ENCODE measurements around the gene IL21R. TPM values are rescaled to one million over a fixed set of nuclear protein-coding genes. Genes with fewer than 3 reads are reported as not detected.

Gene IL21R
- total RNA-seq, 1 donor from 2014 or later, result 0.05 TPM

DNA sequence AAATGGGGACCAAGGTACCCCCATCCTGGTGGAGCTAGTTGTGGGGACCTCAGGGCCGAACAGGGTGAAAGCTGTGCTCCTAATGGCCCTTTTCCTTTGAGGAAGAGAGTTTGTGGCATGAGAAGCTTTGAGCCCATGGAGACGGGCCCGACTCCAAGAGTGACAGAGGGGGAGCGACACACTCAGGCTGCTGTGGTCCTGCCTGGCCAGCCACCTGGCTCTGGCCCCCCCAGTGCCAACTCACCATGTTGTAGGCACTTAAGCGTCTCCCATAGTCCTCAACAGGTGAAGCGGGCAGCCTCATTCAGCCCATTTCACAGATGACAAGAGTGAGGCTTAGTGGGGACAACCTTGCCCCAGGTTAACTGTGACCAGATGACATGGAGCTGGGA, 1.6 kb downstream of the IL21R start:
- H3K27ac ChIP-seq (replicated peaks), result no peak overlapping the region
- intact Hi-C loops (cut with micrococcal nuclease), result no loop called here
- H3K4me1 ChIP-seq, result peaks cover 17% of the 10 kb centered on the region
- DNase-seq, result no peak
- no peaks in the 10 kb centered on the region for H3K9me3 ChIP-seq (replicated peaks)
- H3K27me3 ChIP-seq (ENCODE audit: low read depth), result peaks cover 64% of the 10 kb centered on the region
- H3K36me3 ChIP-seq, result no peaks in the 10 kb centered on the region
- no peak for TF ChIP-seq CTCF (IDR thresholded peaks at IDR 0.05; ENCODE audit: borderline replicate concordance)
- H3K4me3 ChIP-seq, result no peak overlapping the region

DNA sequence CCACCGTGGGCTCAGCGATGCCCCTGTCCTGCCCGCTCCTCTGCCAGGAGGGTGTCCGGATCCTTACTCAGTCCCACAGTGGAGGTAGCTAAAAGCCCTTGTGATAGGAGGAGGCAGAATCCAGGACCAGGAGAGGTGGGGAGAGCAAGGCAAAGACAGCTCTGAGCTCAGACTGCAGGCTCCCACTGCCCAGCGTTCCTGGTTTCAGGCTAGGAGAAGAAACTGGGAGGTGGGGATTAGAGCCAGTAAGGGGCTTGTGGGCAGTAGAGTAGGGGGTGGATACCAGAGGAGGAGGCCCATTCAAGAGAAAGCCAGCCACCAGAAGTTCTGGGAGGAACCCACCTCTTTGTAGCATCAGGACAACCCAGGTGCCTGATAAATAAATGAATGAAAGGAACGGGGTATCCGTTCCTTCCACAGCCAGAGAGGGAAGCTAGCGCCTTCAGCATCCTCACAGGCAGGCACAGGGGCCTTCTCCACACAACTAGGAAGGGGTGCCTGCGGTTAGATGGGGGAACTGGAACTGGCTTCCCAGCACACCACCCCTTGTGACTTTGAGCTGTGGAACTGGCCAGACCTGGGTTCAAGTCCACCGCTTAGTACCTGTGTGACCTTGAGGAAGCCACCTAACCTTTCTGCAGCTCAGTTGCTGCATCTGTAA, 2.3 kb downstream of the IL21R start:
- Histone ChIP-seq H3K4me3 (no peak overlapping the region), H3K27me3 (ENCODE audit: low read depth) (peaks cover 64% of the 10 kb centered on the region)

GRCh38 chr16:27405546-27406451, 3.8 kb downstream of the IL21R start:
- no peak overlapping the region for H3K27ac ChIP-seq (replicated peaks)
- peaks cover 64% of the 10 kb centered on the region for H3K27me3 ChIP-seq (ENCODE audit: low read depth)
- intact Hi-C loops (cut with micrococcal nuclease), result no loop called here
- no peak for DNase-seq
- no peak overlapping the region for H3K4me3 ChIP-seq
- peaks cover 17% of the 10 kb centered on the region for H3K4me1 ChIP-seq
- peaks cover 16% of the 10 kb centered on the region for H3K9me3 ChIP-seq (replicated peaks)
- TF ChIP-seq CTCF (IDR thresholded peaks at IDR 0.05; ENCODE audit: borderline replicate concordance), result no peak
- H3K36me3 ChIP-seq, result no peaks in the 10 kb centered on the region

More for the DNA sequence above, 2.3 kb downstream of the IL21R start:
- no peak for DNase-seq
- Histone ChIP-seq H3K27ac (replicated peaks) (no peak overlapping the region), H3K36me3 (no peaks in the 10 kb centered on the region), H3K9me3 (replicated peaks) (peaks cover under 1% of the 10 kb centered on the region), H3K4me1 (peaks cover 17% of the 10 kb centered on the region)
- intact Hi-C loops (cut with micrococcal nuclease), result no loop called here
- TF ChIP-seq CTCF (IDR thresholded peaks at IDR 0.05; ENCODE audit: borderline replicate concordance), result no peak

- Histone ChIP-seq H3K27me3 (ENCODE audit: low read depth) (peaks cover 61% of the 10 kb centered on the region), H3K4me3 (no peak overlapping the region), H3K4me1 (peaks cover 15% of the 10 kb centered on the region), H3K9me3 (replicated peaks) (peaks cover 24% of the 10 kb centered on the region), H3K27ac (replicated peaks) (no peak overlapping the region), H3K36me3 (no peaks in the 10 kb centered on the region)
- DNase-seq, result no peak
- intact Hi-C loops (cut with micrococcal nuclease), result no loop called here
- no peak for TF ChIP-seq CTCF (IDR thresholded peaks at IDR 0.05; ENCODE audit: borderline replicate concordance)
Observed at GRCh38 chr16:27406511-27407128, 4.6 kb downstream of the IL21R start.

- peaks cover 10% of the 10 kb centered on the region for H3K4me1 ChIP-seq
- no peak for TF ChIP-seq CTCF (IDR thresholded peaks at IDR 0.05; ENCODE audit: borderline replicate concordance)
- no peaks in the 10 kb centered on the region for H3K36me3 ChIP-seq
- intact Hi-C loops (cut with micrococcal nuclease), result no loop called here
- DNase-seq, result no peak
- H3K27ac ChIP-seq (replicated peaks), result no peak overlapping the region
- H3K27me3 ChIP-seq (ENCODE audit: low read depth), result peaks cover 56% of the 10 kb centered on the region
- H3K4me3 ChIP-seq, result no peak overlapping the region
- H3K9me3 ChIP-seq (replicated peaks), result peaks cover 29% of the 10 kb centered on the region
Observed at GRCh38 chr16:27407133-27407532, 5.2 kb downstream of the IL21R start.
